Heart left ventricle (tissue), 16 donors: ENCODE results near the gene RHO. TPM values are rescaled to one million over a fixed set of nuclear protein-coding genes. Genes with fewer than 3 reads are reported as not detected.

Experiments
- ATAC-seq, 4 donors: fragments of 200-7000 bp; cut with Tn5 transposase; one replicate each; pipeline ENCODE4 v1.9.1; 2020 to 2022; ENCODE audit warnings: moderate library complexity in 4 of 4, mild to moderate bottlenecking in 3 of 4, moderate number of reproducible peaks in 1 of 4
- DNase-seq, 5 donors: peaks; one replicate each; pipeline ENCODE4 v3.0.0-alpha.2; 2020
- H3K27ac ChIP-seq, 12 donors: fragments of 200-600 bp; sonication (generic) in 4 of 12; one replicate each; pipeline versions ENCODE4 v1.5.0 to v1.8.0; 2016 to 2022; ENCODE audit warnings: mild to moderate bottlenecking in 2 of 12
- H3K27me3 ChIP-seq, 9 donors: fragments of 200-600 bp; sonication (generic) in 2 of 9; one replicate each; pipeline versions ENCODE4 v1.5.1 to v1.8.0; 2016 to 2022; ENCODE audit warnings: mild to moderate bottlenecking in 3 of 9
- H3K36me3 ChIP-seq, 9 donors: fragments of 200-600 bp; sonication (generic) in 2 of 9; one replicate each; pipeline versions ENCODE4 v1.5.0 to v1.8.0; 2018 to 2022; ENCODE audit warnings: mild to moderate bottlenecking in 2 of 9
- H3K4me1 ChIP-seq, 12 donors: fragments of 200-600 bp; sonication (generic) in 4 of 12; one replicate each; pipeline versions ENCODE4 v1.5.0 to v1.8.0; 2016 to 2022; ENCODE audit warnings: mild to moderate bottlenecking in 3 of 12
- H3K4me3 ChIP-seq, 12 donors: fragments of 200-600 bp; sonication (generic) in 4 of 12; one replicate each; pipeline versions ENCODE4 v1.5.0 to v1.8.0; 2017 to 2022; ENCODE audit warnings: mild to moderate bottlenecking in 9 of 12, moderate library complexity in 4 of 12
- H3K9me3 ChIP-seq, 12 donors: fragments of 200-600 bp; sonication (generic) in 4 of 12; one replicate each; pipeline versions ENCODE4 v1.5.0 to v1.8.0; 2016 to 2022; ENCODE audit warnings: mild to moderate bottlenecking in 1 of 12
- CTCF ChIP-seq, 12 donors: fragments of 200-600 bp; sonication (generic) in 4 of 12; IDR thresholded peaks; one replicate each; pipeline versions ENCODE4 v1.5.0 to v1.8.0; 2018 to 2022; ENCODE audit warnings: antibody characterized with exemption in 12 of 12, mild to moderate bottlenecking in 5 of 12
- POLR2A ChIP-seq, 2 donors: fragments of 450-650 bp; IDR thresholded peaks; one replicate each; pipeline ENCODE4 v1.6.1; 2017; ENCODE audit warnings: antibody characterized with exemption in 2 of 2, mild to moderate bottlenecking in 2 of 2, moderate library complexity in 2 of 2
- WGBS, 4 donors: extraction: QIAGEN DNeasy Blood & Tissue Kit in 2 of 4; methylation state at CpG; one replicate each; pipeline versions ENCODE4 v1.1.5 to v1.1.7; 2013 to 2018; 5-methylcytosine and 5-hydroxymethylcytosine counted together
- intact Hi-C, 10 donors: fragments of 100-400 bp; cut with DNase I; formaldehyde crosslinking; loops; one replicate each; pipeline versions ENCODE4 v1.11.1 to v1.14.2; 2022
- polyA plus RNA-seq, 2 donors: library from polyadenylated mRNA; stranded (reverse); fragments of 200-250 nt; gene quantifications; one replicate each; pipeline ENCODE4 v1.2.3, GENCODE V29; 2013
- total RNA-seq, 9 donors: library from RNA; depleted of rRNA in 2 of 9; stranded (reverse); fragments of >200 nt in 2 of 9; fragmentation: NEBNext Ultra II Directional in 3 of 9; extraction: Animal tissue kit (Norgen Biotek cat#: 25700) in 3 of 9; gene quantifications; one replicate each; pipeline versions ENCODE4 v1.1.0 to v1.2.4, GENCODE V29; 2016 to 2023
- donor health status: ischemic (EF 13 %, LVEDD 7.1; RV severe dilation, severe dysfunction).
- donor health status: healthy with polysubstance abuse.
- donor health status: DM: no; HTN: yes; CAD: no.
- donor health status: DM: no; HTN: no; CAD: no.
- donor health status: ischemic (EF 25% LVEDD 6.9; RV normal size, moderate dysfunction).
- donor health status: ischemic (EF 25% LVEDD 5.7; RV mildly dilated, moderate dysfunction).
- donor health status: healthy.
- donor health status: DM: yes; HTN: yes; CAD: no.
- donor health status: ischemic (EF 35%, LVEDD 5.7; RV mildly dilated, moderate dysfunction).
- donor health status: nonischemic (EF 11% LVEDD 7.7; RV severe dilation, severe dysfunction).
- donor health status: DM: yes; HTN: yes; CAD: no.
- donor health status: PGD.
- donor health status: ischemic (EF 29% LVEDD 5.4; RV normal size, mild dysfunction).
- donor health status: nonischemic (EF 23%, LVEDD 6.1; RV moderate dilation, normal function).

The RHO gene
- total and polyA plus RNA-seq, 11 donors: 0.08 TPM; not detected in 10

GRCh38 chr3:129563850-129564535 is 35.6 kb downstream of the RHO start:
- no peaks in the 10 kb centered on the region for H3K27me3 ChIP-seq
- H3K4me1 ChIP-seq: peaks cover 11 to 88% (median 66%) of the 10 kb centered on the region in 12 donors
- WGBS, 4 donors: 50 to 71% (median 64%) methylated on average over 4 to 8 of the region's 8 CpGs
- no peaks in the 10 kb centered on the region for H3K9me3 ChIP-seq
- ATAC-seq (peak in 2 of 4 donors; percentile 6 to 25), DNase-seq (peak in 1 of 5 donors; percentile 59)
- no peak for TF ChIP-seq POLR2A (IDR thresholded peaks at IDR 0.05)
- no peak for TF ChIP-seq CTCF (IDR thresholded peaks at IDR 0.05)
- H3K36me3 ChIP-seq: peaks cover 0 to 99% (median 76%) of the 10 kb centered on the region in 9 donors
- peak overlapping the region in 11 of 12 donors; percentile 22 to 73 (median 45) for H3K27ac ChIP-seq
- no peak overlapping the region for H3K4me3 ChIP-seq
- intact Hi-C loops: loop anchor here in 8 of 10 donors (1.0 to 5.0 kb wide), 6 partner anchors 26 to 72 kb away; partner anchors contain the start of gene PLXND1 (in 1 of the 8)

- intact Hi-C loops: loop anchor here in 8 of 10 donors (1.0 to 5.0 kb wide), 6 partner anchors 25 to 73 kb away; partner anchors contain the start of gene PLXND1 (in 1 of the 8)
- H3K9me3 ChIP-seq: no peaks in the 10 kb centered on the region
- DNase-seq: no peak
- H3K36me3 ChIP-seq: peaks cover 0 to 99% (median 77%) of the 10 kb centered on the region in 9 donors
- TF ChIP-seq POLR2A (IDR thresholded peaks at IDR 0.05): no peak
- no peak for TF ChIP-seq CTCF (IDR thresholded peaks at IDR 0.05)
- peak overlapping the region in 10 of 12 donors; percentile 1 to 73 (median 42) for H3K27ac ChIP-seq
- 67 to 92% (median 89%) methylated on average over 2 to 21 of the region's 21 CpGs for WGBS, 4 donors
- H3K4me1 ChIP-seq: peaks cover 11 to 76% (median 59%) of the 10 kb centered on the region in 12 donors
- no peak overlapping the region for H3K4me3 ChIP-seq
- H3K27me3 ChIP-seq: no peaks in the 10 kb centered on the region
- no peak for ATAC-seq
Observed at GRCh38 chr3:129564981-129565644, 36.7 kb downstream of the RHO start.

GRCh38 chr3:129565902-129566301 is 37.5 kb downstream of the RHO start:
- DNase-seq (no peak), ATAC-seq (no peak)
- H3K4me1 ChIP-seq: peaks cover 11 to 68% (median 51%) of the 10 kb centered on the region in 12 donors
- peaks cover 0 to 99% (median 82%) of the 10 kb centered on the region in 9 donors for H3K36me3 ChIP-seq
- H3K27me3 ChIP-seq: no peaks in the 10 kb centered on the region
- WGBS, 4 donors: 88 to 98% (median 92%) methylated on average over 6 to 7 of the region's 7 CpGs
- TF ChIP-seq POLR2A (IDR thresholded peaks at IDR 0.05) (no peak), CTCF (IDR thresholded peaks at IDR 0.05) (no peak)
- H3K4me3 ChIP-seq: no peak overlapping the region
- intact Hi-C loops: no loop called here
- no peak overlapping the region for H3K27ac ChIP-seq
- no peaks in the 10 kb centered on the region for H3K9me3 ChIP-seq

GRCh38 chr3:129567176-129567705 is 38.8 kb downstream of the RHO start:
- intact Hi-C loops: no loop called here
- Histone ChIP-seq H3K36me3 (peaks cover 0 to 100% (median 90%) of the 10 kb centered on the region in 9 donors), H3K27me3 (no peaks in the 10 kb centered on the region), H3K9me3 (no peaks in the 10 kb centered on the region), H3K27ac (peak overlapping the region in 6 of 12 donors; percentile 6 to 39 (median 28)), H3K4me1 (peaks cover 0 to 55% (median 39%) of the 10 kb centered on the region in 12 donors), H3K4me3 (no peak overlapping the region)
- ATAC-seq: peak in 3 of 4 donors; percentile 14 to 25 (median 19)
- DNase-seq: peak in 1 of 5 donors; percentile 63
- WGBS, 4 donors: 68 to 82% (median 78%) methylated on average over 12 to 18 of the region's 18 CpGs
- TF ChIP-seq CTCF (IDR thresholded peaks at IDR 0.05): no peak
- TF ChIP-seq POLR2A (IDR thresholded peaks at IDR 0.05): no peak
